GM18517 (cell line): ENCODE measurements around the gene KANSL1.

ENCODE experiments used
- ATAC-seq: cut with Tn5 transposase; IDR thresholded peaks from one replicate; pipeline ENCODE4 v1.9.1; 2021; ENCODE audit warnings: mild to moderate bottlenecking, moderate library complexity; ENCODE audit not compliant: unreplicated experiment

KANSL1 gene

GRCh38 chr17:46082257-46082656 is 111.0 kb downstream of the KANSL1 start:
- no peak for ATAC-seq

DNA sequence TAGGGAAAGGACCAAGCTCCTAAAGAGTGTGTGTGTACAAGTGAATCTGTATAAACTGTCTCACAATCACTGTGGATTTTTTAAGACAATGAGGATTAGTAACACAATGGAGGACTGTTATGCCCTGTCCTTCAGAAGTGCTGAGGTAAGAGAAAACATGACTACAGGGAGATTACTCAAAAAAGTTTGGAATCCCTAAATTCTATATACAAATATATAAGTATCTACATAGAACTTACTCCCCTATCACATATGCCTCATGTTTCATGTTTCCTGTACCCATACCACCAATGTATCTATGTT is 112.3 kb downstream of the KANSL1 start:
- ATAC-seq = no peak

DNA sequence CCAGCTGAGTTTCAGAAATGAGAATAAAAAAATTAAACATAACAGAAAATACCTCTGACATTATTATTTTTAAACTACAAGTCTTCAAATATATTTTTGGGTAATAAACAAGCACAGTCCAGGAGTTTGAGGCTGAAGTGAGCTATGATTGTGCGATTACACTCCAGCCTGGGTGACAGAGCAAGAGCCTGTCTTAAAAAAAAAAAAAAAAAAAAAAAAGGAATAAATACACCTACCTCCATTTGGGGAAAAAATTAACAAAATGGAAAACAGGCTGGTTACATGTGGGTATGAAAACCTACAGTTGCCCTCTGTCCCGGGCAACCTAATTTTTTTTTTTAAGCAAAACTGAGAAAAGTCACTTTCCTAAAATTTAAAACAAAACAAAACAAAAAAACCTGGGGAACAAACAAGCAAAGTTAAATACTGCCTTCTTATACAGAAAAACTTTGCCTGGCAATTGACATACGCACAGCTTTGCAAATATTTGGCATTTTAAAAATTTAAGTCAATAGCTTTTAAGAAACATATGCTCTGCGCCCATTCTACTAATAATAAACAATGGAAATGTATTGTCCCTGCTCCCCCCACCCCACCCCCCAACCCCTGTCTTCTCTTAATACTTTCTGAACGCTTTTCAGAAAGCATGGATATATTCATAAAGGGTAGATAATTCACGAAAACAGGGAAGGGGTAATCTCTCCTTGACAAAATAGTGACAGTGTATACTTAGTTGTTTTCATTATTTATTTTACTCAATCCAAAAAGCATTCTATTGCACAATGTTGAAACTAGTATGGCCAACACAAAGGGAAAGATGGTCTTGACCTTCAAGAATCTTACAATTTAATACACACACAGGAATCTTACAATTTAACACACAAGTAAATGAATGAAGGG is 112.9 kb downstream of the KANSL1 start:
- ATAC-seq = no peak

DNA sequence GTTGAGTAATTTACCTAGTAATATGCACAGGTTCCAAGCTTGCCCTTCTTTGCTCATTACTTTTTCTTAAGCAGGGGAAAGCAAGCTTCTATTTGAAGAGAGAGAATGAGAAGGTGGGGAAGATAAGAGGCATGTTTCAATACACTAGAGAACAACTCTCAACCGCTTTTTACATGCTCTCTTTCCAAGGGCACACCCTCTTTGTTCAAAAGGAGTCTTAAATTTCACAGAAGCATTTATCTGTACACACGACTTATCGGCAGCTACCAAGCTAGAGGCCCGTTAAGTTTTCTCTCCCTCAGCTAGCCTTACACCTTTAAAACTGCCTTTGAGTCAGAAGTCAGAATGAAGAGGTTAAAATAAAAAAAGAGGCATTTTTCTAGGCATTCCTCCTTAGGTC is 114.6 kb downstream of the KANSL1 start:
- no peak for ATAC-seq

- ATAC-seq = no peak
Observed at GRCh38 chr17:46074540-46074939, 118.7 kb downstream of the KANSL1 start.

DNA sequence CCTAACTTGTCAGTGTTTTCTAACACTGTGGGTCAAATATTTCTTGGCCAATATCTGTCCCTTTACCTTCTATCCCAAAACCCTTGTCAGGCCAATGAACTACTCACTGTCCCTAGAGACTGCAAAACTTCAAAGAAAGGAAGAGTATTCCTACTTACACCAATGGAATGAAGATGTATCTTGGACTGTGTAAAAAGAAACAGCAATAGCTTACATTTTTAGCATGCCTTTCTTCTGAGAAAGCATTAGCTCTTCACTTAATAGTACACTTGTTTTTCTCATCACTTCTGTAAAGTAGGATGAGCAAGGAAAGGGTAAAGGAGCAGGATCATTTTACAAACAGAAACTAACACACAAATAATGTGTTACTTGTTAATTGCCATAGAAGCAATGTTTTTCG is 120.2 kb downstream of the KANSL1 start:
- ATAC-seq = no peak

DNA sequence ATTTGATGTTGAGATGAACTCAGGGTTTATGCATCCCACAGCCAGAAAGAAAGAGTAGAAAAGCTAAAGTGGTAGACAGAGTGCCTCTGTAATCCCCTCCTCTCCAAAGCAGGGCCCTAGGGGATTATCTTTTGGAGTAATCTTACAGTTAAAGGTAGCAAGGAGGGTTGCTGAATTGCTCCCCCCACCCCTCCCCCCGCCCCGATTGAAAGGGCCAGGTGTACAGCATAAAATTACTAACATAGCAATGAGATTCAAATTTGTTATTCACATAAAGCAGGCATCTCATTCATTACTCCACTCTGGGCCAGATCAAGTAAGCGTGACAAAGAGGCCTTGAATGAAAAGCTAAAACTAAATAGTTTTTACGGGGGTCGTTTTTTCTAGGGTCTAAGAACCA is 121.4 kb downstream of the KANSL1 start:
- no peak for ATAC-seq

DNA sequence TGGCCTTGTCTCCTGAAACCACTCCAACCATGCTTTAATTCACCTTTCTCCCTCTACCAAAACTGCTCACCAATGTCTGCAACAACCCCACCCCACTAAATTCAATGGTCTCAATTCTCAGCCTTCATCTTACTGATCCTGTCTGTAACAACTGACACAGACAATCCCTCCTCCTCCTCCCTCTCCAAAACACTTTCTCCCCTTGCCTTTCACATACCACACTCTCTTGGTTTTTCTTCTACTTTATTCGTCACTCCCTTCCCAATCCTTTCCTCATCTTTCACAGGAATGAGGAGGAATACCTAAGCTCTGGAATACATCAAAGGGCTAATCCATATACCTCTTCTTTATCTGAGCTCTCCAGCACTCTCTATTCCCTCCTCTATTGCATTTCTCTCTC is 128.8 kb downstream of the KANSL1 start:
- no peak for ATAC-seq

DNA sequence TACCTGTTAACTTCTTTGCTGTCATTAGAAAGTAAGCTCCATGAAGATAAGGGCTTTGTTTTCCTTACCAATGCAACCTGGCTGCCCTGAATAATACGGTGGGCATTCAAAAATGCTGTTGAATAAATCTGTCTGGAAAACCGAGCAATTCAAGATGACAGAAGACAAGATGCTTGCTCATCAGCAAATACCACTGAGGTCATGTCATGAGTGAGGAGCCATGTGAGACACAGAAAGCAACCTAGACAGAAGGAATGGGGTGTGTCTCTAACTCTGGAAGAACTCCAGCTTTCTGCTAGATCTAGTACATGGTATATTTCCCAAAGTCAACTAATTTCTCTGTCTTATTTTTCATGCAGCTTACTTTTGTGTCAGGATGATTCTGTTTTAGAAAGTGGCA is 130.0 kb downstream of the KANSL1 start:
- no peak for ATAC-seq

DNA sequence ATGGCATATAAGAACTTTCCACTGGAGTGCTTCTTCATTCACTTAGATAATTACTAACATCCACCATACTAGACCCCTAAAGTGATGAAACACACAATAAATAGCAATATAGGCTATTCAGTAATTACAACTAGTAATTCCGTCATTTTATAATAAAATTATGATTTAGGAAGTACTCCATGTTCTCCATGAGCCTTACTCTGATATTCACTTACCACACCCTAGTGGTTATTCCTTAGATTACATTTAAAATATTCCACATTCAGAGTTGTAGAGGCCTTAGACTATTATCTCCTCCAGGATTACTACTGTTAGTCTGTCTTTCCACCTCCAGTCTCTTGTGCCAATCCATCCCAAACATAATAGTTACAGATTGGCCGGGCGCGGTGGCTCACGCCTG is 131.8 kb downstream of the KANSL1 start:
- no peak for ATAC-seq

GRCh38 chr17:46060461-46060860 is 132.8 kb downstream of the KANSL1 start:
- ATAC-seq = no peak

- ATAC-seq = no peak
Observed at GRCh38 chr17:46059486-46059885, 133.7 kb downstream of the KANSL1 start.

GRCh38 chr17:46057366-46057765 is 135.9 kb downstream of the KANSL1 start:
- ATAC-seq = no peak

DNA sequence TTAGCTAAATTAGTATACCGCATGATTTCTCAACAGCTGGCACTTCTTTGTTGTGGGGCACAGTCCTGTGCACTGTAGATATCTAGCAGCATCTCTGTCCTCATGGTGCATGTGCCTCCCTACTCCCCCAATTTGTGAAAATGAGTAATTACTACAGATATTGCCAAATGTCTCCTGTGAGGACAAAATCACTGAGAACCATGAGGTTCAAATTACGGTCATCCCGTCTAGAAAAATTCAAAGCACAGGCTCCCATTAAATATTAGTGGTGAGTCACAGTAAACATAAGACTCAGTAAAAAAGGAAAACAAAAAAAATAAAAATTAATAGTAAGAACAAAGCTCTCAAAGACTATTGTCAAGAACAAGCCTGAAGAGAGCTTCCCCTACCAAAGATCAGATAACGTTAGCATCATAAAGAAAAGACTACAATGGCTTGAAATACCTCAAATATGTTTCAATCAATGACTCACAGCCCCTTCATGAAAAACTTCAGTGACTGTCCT is 136.4 kb downstream of the KANSL1 start:
- ATAC-seq = no peak

DNA sequence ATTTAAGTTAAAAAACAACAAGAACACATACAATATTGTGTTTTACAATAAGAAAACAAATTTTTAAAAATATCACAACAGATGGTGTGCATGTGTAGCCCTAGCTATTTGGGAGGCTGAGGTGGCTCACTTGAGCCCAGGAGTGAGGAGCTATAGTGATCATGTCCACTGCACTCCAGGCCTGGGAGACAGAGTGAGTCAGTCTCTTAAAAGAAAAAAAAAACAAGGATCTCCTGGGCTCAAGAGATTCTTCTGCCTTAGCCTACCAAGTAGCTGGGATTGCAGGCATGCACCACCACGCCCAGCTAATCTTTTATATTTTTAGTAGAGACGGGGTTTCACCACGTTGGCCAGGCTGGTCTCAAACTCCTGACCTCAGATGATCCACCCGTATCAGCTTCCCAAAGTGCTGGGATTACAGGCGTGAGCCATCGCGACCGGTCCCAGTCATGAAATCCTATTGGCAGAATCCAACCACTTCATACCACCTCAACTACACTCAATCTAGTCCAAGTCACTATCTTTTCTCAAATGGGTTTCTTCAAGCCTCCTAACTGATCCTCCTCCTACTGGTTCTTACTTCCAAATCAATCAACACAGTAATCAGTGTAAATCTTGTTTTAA is 139.2 kb downstream of the KANSL1 start:
- ATAC-seq = no peak

DNA sequence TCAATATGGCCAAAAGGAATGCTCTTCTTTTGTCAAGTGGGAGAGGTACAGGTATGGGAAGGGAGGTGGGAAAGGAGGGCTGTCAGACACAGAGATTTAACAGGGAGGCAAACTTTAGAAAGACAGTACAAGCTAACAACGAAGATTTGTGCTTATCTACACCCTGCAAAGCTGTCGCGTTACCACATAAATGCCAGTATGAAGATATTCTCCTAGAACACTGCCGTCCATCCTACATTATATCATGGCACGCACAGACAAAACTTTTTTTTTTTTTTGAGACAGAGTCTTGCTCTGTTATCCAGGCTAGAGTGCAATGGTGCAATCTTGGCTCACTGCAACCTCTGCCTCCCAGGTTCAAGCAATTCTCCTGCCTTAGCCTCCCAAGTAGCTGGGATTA is 143.6 kb downstream of the KANSL1 start:
- no peak for ATAC-seq

- no peak for ATAC-seq
Observed at GRCh38 chr17:46047856-46048255, 145.4 kb downstream of the KANSL1 start.

DNA sequence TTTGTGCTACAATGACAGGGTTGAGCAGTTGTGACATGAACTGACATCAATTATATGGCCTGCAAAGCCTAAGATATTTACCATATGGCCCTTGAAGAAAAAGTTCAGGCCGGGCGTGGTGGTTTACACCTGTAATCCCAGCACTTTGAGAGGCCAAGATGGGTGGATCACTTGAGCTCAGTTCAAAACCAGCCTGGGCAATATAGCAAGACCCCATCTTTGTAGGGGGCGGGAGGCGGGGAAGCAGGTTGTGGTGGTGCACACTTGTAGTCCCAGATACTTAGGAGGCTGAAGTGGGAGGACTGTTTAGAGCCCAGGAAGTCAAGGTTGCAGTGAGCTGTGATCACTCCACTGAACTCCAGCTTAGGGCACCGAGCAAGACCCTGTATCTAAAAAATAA is 145.8 kb downstream of the KANSL1 start:
- ATAC-seq = no peak

DNA sequence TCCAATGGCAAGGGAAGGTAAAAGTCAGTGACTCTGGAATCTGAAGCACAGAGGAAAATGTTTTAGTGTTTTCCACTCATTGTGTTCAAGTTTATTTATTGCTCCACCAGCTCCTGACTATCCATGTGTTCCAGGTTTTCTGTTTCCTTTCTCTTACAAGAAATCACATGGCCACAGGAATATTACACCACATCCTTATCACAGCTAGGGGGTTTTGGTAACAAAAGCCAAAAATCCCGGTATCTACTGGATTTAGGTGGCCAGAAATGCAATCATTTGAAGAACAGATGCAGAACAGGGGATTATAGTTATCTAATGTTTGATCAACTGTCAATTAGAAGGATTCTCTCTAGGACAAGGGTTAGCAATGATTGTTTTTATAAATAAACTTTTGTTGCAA is 146.3 kb downstream of the KANSL1 start:
- no peak for ATAC-seq

GRCh38 chr17:46045639-46046038 is 147.6 kb downstream of the KANSL1 start:
- ATAC-seq = no peak

- no peak for ATAC-seq
Observed at GRCh38 chr17:46044989-46045388, 148.2 kb downstream of the KANSL1 start.

- no peak for ATAC-seq
Observed at GRCh38 chr17:46044286-46044928, 148.8 kb downstream of the KANSL1 start.
